COLO668 (cell line): Measurements from ENCODE around the gene JMJD6.
A peak's percentile ranks its signal among the peaks of the same experiment; 100 is the strongest.
"Not testable (repeated sequence)": the region's sequence is repeated elsewhere in the genome, so short reads cannot be mapped to it uniquely, and the experiment has no call there.

Source experiments
- DNase-seq: peaks from one replicate; lab custom pipeline; 2025; ENCODE audit not compliant: unreplicated experiment; lab: John Stamatoyannopoulos, UW

Gene JMJD6

DNA sequence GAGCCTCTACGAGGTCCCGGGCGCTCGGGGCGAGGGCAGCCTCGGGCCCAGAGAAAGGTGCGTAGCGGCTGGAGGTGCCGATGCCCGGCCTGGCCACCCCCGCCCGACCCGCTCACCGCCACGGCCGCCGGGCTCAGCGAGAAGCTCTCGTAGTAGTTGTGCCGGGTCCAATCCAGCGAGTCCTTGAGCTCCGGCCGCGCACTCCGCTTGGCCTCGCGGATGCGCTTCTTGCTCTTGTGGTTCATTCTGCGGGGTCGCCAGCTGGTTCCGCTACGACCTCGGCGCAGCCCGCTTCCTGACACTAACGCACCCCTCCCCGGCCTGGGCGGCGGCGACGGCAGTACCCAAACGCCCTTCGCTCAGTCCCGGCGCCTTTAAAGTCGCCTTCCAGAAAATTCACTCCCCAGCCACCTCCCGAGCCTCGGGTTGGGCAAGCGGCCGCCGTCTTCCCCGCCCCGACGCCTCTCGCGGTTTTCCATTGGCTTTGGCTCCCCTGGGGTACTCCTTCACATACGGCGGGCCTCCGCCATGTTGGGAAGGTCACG lies at the start of gene JMJD6:
JMJD6 (minus strand) TSS at position 376 of the 545 bp plus-strand sequence; CDS start at position 245, 131 bp downstream.
- DNase-seq, result peak; percentile 90

DNA sequence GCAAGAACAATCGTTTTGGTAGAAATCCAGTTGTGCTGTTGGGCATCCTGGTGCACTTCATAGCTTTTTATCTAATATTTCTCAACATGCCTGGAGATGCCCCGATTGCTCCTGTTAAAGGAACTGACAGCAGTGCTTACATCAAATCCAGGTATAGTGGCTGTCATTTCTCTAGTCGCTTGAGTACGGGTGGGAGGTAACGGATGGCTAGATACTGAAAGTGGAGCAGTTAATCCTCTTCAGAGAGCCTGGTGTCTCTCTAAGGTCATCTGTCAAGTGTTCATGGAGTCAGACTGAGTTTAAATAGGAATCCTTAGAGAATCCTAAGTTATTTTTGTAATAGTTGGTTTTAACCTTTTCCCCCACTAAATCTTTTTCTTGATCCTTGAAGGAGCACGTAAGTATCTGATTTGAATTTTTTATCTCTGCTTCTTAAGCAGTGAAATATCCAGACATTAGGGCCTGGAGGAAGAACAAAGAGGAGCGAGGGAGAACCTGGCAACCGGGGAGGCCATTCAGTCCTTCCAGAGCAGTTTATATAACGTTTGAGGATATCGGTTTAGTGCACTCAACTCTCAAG lies 48.7 kb upstream of the JMJD6 start:
- DNase-seq, result no peak

DNA sequence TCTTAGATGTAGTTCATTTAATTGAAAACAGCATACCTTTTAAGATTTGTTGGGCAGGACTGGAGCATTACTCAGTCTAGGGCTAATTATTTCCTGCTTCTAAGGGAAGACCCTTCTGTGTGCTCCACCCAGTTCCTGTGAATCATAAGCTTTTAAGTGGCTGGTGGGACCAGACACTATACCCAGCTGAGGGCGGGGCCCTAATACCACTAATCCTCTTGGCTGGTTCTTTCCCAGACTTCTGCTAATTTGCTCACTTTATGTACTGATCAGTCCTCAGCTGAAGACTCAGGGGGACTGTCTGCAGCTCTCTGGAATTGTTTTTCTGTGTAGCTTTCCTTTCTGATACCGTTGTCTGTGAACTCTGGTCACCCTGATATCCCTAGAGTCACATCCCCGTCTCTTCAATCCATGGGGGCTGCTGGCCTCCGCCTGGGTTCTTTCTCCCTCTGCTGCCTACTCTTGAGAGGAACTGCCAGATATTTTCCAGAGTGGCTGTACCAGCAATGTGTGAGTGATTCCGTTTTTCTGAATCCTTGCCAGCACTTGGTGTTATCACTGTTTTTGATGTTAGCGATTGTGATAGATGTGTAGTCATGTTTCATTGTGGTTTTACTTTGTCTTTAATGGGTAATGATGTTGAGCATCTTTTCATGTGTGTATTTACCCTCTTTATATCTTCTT lies 46.6 kb upstream of the JMJD6 start:
- DNase-seq, result no peak

DNA sequence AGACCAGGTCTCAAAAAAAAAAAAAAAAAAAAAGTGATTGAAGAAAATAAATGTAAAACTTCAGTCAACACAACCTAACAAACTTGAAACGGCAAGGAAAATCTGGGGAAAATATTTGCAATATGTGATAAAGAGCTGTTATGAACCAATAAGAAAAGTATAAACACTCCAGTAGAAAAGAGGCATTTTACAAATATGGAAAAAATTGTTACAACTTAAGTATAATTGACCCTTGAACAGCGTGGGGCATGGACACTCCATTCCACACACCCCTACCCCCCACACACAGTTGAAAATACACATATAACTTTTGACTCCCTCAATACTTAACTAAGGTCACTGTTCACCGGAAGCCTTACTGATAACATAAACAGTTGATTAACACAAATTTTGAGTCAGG lies 32.2 kb upstream of the JMJD6 start:
- no peak for DNase-seq

DNA sequence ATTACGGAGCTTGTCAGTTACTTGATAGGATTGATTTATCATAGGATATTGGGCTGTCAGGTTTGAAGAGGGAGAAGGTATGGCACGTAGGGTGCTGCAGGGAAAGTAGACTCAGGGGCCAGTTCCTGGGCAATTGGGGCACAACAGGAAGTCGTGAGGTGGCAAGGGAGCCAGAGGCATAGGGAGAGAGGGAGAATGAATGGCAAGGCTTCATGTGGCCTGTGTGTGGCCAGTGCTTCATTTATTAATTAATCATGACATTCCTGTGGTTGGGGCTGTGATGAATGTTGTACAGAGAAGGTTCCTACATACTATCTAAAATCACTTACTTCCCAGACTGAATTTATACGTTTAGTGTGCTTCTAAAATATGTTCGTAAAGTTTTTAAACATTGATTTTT lies 30.9 kb upstream of the JMJD6 start:
- no peak for DNase-seq

DNA sequence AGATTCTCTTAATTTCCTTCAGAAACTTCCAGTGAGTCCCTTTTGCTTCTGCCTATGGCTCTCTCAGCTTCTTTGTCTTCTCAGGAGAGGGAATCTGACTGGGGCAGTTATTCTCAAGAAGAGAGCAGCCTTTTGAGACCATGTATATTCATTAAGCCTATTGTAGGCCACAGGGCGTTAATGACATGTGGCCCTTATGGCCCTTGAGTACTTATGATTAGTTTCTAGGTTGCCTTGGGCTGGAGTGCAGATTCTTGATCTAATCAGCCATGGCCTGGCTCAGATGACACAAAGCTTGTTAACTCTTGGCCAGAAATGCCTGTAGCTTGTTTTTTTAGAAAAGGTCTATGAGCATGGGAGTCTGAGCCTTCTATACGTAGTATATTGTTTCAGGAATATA lies 28.9 kb upstream of the JMJD6 start:
- DNase-seq, result no peak

DNA sequence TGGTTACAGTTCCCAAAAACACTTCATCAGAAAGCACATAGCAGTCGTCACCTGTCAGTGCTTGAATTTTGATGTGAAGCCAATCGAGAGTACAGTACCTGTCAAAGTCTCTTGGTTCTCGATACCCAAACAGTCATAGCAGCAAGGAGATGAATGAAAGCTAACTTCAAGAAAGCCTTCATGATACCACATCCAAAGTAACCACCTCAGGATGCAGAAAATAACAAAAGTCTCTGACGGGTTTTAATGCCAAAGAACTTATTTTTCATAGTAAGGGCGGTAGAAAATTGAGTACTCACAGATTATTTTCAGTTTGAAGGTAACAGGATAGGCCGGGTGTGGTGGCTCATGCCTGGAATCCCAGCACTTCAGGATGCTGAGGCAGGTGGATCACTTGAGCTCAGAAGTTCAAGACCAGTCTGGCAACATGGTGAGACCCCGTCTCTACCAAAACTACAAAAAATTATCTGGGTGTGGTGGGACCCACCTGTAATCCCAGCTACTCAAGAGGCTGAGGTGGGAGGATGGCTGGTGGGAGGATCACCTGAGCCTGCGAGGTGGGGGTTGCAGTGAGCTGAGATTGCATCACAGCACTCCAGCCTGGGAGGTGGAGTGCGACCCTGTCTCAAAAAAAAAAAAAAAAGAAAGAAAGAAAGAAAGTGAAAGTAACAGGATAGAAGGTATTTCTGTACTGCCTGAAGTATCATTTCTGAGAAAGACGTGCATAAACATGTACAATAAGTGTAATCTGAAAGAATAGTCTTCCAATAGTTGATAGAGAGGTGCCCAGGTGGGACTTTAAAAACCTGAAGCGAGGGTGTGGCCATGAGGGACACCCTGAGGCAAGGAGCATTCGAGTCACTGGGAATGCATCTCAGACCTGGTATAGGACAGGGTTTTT lies 26.9 kb upstream of the JMJD6 start:
- DNase-seq, result no peak

DNA sequence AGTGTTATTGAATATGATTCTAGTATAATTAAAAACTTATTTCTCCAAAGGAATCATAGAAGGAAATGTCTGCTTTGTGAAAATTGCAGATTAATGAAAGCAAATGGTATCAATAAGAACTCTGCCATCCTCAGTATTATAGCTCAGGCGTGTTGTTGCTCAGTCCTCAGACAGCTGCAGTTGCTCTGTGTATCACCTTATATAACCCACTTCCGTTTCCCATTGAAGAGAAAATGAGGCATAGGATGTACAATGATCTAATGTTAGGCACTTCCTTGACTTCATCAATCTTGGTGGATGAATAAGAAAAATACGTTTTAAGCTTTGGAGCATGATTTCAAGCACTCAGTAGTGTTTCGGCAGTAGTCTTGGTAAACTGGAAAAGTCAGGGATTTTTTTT lies 25.6 kb upstream of the JMJD6 start:
- no peak for DNase-seq

DNA sequence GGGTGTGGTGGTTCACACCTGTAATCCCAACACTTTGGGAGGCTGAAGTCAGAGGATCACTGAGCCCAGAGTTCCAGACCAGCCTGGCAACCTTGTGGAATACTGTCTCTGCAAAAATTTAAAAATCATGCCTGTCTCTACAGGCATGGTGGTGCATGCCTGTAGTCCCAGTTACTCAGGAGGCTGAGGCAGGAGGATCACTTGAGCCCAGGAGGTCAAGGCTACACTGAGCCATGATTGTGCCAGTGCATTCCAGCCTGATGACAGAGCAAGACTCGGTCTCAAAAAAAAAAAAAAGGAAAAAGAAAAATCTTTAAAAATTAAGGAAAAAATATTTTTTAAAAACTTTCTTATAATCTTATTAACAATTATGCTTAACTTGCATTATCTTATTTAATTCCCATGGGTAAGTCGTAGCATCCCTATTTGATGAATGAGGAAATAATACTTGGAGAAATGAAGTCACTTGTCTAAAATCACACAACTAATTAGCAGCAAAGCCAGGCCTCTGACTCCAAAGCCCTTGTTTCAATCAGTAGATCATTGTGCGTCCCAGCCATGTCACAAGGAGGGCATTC lies 25.1 kb upstream of the JMJD6 start:
- no peak for DNase-seq

DNA sequence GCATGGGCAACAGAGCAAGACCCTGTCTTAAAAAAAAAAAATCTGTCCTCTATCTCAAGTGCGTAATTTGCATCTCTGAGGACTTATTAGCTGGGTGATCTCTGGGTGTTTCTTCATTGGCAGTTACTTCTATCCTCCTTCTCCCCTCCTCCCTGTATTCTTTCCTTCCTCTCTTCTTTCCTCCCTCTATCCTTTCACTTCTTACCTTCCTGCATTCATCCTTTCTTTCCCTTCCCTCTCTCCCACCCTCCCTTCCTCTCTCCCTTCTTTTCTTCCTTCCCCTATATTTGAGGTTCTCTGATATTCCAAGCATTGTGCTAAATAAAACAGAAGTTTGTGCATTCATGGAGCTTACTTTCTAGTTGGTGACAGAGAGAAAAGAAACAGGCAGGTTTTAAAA lies 22.3 kb upstream of the JMJD6 start:
- no peak for DNase-seq

DNA sequence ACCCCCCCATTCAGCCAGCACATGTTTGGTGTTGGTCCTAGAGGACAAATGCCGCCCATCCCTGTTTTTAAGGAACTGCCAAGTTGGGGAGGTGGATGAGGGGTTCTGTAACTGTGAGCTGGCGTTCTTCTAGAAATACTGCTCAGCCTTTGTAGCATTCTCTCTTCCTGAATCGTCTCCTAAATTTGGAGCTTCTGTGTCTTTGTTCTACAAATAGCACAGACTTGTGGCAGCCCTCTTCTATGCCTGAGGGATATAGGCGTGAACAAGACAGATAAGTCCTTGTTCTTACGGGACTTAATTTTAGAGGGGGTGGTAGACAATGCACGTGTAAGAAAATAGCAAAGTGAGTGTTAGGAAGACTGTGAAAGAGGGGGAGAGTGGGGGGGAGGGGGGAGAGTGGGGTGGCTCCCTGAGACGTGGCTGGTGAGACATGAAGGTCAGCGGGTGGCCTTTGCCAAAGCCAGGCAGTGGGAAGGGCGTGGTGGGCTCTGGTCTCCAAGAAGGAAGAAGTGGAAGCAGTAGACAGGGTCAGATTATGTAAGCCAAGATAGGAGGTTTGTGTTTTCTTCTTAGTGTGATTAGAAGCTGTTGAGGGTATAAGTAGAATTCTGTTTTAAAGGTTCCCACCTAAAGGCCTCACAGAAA lies 21.4 kb upstream of the JMJD6 start:
- no peak for DNase-seq

DNA sequence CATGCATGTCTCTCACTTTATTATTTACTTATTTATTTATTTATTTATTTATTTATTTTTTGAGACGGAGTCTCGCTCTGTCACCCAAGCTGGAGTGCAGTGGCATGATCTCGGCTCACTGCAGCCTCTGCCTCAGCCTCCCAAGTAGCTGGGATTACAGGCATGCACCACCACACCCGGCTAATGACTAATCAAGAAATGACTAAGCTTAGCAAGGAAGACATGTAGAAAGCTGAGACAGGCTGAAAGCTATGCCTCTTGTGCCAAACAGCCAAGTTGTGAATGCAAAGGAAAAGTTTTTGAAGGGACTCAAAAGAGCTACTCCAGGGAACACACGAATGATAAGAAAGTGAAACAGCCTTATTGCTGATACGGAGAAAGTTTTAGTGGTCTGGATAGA lies 19.4 kb upstream of the JMJD6 start:
- not testable (repeated sequence) for DNase-seq

DNA sequence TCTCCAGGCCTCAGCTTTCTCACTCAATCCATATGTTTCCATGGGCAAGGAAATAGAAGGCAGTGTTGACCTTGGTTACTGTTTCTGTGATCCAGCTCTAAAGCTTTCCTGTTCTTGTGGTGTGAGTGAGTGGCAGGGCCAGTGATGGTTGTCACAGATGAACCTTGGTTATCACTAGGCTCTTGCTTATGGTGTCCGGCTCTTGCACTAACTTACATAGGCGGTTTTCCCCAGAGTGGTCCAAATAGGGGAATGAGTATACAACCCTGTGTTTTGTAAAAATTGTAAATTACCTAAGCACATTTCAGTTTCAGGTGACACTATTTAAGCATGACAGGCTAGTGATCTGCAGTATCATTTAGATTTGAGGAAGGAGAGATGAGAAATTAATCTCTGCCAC lies 18.3 kb upstream of the JMJD6 start:
- DNase-seq, result no peak

DNA sequence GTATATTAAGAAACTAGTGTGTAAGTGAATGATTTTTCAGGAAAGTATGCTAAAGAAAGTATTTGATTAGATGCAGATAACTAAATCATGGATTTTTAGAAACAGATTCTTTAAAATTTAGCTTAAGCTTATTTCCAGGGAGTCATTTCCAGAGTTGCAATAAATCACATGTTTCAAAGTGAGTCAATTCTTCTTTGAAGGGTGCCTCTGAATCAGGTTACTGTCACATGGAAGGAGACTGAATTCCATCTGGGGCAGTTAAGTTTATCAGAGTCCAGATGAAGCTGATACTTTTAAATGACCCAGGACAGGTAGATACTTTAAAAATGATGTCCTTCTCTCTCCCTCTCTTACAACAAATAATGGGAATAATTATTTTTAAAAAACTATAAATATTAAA lies 16.6 kb upstream of the JMJD6 start:
- DNase-seq, result no peak

DNA sequence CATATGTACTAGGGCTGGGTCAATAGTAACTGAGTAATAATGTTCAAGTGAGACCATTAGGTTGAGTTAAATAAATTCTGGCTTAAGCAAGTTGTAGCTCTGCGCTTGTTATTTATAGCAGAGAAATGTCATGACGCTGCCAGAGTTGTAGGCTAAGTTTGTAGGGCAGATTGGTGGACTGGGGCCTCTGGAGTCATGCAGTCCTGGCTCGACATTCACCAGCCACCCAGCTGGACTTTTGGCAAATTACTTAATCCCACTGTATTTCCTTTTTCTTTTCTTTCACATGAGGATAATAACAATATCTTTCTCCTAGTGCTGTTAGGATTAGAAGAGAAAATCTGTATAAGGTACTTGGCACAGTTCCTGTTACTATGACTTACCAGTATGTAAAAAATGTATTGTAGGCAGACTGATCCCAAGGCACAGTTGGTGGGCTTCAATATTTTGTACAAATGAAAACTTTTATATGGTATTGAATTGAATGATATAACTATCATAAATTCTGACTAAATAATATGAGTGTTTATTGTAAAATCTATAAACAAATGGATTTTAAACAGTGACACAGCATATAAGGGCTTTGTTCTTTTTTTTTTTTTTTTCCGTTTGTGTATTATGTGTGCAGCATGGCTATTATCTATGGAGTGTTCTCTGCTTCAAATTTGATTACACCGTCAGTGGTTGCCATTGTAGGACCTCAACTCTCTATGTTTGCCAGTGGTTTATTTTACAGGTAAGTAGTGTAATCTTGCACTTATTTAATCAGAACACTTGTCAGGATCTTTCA lies 14.1 kb upstream of the JMJD6 start:
- no peak for DNase-seq

DNA sequence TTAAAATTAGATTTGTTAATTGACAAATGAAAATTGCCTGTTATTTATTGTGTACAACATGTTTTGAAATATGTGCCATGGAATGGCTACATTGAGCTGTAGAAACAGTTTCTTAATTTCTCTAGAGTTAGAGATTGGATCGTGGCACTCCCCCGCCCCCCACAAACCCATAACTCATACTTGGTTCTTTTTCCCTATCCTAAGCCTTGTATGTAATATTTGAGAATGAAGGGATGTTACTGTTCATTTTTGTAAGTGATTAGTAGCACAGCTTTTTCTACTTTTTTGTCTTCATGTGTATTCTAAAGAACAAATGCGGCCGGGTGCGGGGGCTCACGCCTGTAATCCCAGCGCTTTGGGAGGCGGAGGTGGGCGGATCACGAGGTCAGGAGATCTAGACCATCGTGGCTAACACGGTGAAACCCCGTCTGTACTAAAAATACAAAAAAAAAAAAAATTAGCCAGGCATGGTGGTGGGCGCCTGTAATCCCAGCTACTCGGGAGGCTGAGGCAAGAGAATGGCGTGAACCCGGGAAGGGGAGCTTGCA lies 13.2 kb upstream of the JMJD6 start:
- not testable (repeated sequence) for DNase-seq

DNA sequence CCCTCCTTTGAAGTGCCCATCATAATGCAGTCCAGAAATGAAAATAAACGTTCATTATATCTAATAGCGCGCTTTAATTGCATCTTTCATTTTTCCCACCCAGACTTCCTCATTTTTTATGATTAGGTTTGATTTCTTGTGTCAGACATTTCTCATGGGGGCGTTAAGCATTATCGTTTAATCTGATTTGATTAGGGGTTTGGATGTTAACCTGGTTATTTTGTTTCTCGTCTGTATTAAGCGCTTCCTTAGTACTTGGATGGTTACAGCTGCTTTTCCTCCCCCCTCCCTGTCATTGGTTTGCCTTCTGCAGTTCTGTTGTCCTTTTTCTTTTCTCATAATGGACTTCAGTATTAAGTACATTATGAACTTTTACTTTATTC lies 12.1 kb upstream of the JMJD6 start:
- no peak for DNase-seq

DNA sequence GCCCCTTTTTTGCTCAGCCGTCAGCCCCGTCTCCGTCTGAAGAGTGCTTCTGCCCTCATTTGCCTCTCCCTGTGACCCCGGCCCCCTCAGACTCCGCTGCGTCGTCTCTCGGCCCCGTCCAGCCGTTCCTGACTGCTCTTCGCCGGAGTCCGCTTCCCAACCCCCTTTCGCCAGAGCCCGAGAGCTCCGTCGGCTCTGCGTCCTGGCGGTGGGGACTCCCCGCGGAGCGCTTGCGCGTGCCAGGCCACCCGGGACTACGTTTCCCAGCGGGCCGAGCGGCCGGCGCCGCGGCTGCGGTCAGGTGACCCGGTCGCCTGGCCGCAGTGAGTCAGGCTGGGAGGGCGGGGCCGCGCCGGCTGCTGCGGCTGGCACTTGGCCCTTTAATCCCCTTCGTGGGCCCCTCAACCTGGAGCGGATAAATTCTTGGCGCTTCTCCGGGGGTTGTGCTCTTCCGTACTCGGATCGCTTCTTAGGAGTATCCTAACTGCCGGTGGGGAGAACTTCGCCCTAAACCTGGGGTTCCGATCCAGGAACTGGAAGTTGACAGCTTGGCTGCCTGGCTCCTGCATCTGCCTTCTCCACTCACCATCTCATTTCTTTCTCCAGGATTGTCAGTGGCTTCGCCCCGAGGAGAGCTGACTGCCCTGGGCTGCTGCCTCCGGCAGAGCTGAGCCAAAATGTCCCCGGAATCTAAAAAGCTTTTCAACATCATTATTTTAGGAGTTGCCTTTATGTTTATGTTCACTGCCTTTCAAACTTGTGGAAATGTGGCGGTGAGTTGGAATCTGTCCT lies 11.5 kb upstream of the JMJD6 start, which contains the start of gene MFSD11:
MFSD11 (plus strand) TSS at position 444 of the 792 bp plus-strand sequence; CDS start at position 678, 234 bp downstream.
- peak; percentile 90 for DNase-seq
